SJCRH30 (cell line): Measurements from ENCODE around the gene ERP44. TPM values are rescaled to one million over a fixed set of nuclear protein-coding genes. Genes with fewer than 3 reads are reported as not detected.
"Not testable (repeated sequence)": the region's sequence is repeated elsewhere in the genome, so short reads cannot be mapped to it uniquely, and the experiment has no call there.

Experiments used
- DNase-seq, 2 experiments: peaks; one replicate each; pipeline ENCODE4 v3.0.0-alpha.2; 2015 to 2020
- H3K27ac ChIP-seq: fragments of 250-450 bp; sonication (Bioruptor Pico); 2 replicates; pipeline ENCODE4 v1.5.1; 2020; ENCODE audit warnings: mild to moderate bottlenecking, moderate library complexity
- H3K27me3 ChIP-seq: fragments of 250-450 bp; sonication (Bioruptor Pico); 2 replicates; pipeline ENCODE4 v1.5.1; 2020; ENCODE audit warnings: mild to moderate bottlenecking, moderate library complexity
- H3K36me3 ChIP-seq: fragments of 250-450 bp; sonication (Bioruptor Pico); 2 replicates; pipeline ENCODE4 v1.5.1; 2020; ENCODE audit warnings: mild to moderate bottlenecking, moderate library complexity
- H3K4me1 ChIP-seq: fragments of 250-450 bp; sonication (Bioruptor Pico); 2 replicates; pipeline ENCODE4 v1.5.1; 2020; ENCODE audit warnings: mild to moderate bottlenecking, moderate library complexity
- H3K4me3 ChIP-seq: fragments of 250-450 bp; sonication (Bioruptor Pico); 2 replicates; pipeline ENCODE4 v1.5.1; 2020; ENCODE audit warnings: mild to moderate bottlenecking, moderate library complexity
- H3K9me3 ChIP-seq: fragments of 250-450 bp; sonication (Bioruptor Pico); replicated peaks from 2 replicates; pipeline ENCODE4 v1.5.1; 2020; ENCODE audit warnings: mild to moderate bottlenecking, moderate library complexity
- total RNA-seq: library from RNA; depleted of rRNA; stranded (reverse); fragments of >200 nt; shearing (Covaris generic); gene quantifications from 2 replicates; pipeline ENCODE4 v1.2.3, GENCODE V29; 2014

Gene ERP44
- total RNA-seq, 1 experiment from 2014 or later, result 31.1 TPM

GRCh38 chr9:100067990-100068389 is 30.8 kb downstream of the ERP44 start:
- DNase-seq, H3K27ac ChIP-seq, H3K4me3 ChIP-seq, H3K9me3 ChIP-seq, H3K27me3 ChIP-seq, H3K36me3 ChIP-seq, H3K4me1 ChIP-seq: not testable (repeated sequence)

GRCh38 chr9:100066539-100066938 is 32.3 kb downstream of the ERP44 start:
- Histone ChIP-seq H3K4me1 (peaks cover 7% of the 10 kb centered on the region; the same call in 1 of the 2 replicates), H3K27ac (no peak overlapping the region), H3K27me3 (no peaks in the 10 kb centered on the region), H3K9me3 (peaks cover 4% of the 10 kb centered on the region; the same call in 1 of the 2 replicates), H3K4me3 (no peak overlapping the region), H3K36me3 (peaks cover 2% of the 10 kb centered on the region; the same call in 1 of the 2 replicates)
- no peak for DNase-seq

- Histone ChIP-seq H3K27me3 (no peaks in the 10 kb centered on the region), H3K4me1 (0 out of 2 replicates have a peak, but pooled peaks cover 3% of the 10 kb centered on the region), H3K27ac (no peak overlapping the region), H3K4me3 (no peak overlapping the region), H3K9me3 (peaks cover 4% of the 10 kb centered on the region; the same call in 1 of the 2 replicates), H3K36me3 (peaks cover 2% of the 10 kb centered on the region; the same call in 1 of the 2 replicates)
- DNase-seq, result no peak
Measured at GRCh38 chr9:100064872-100065581, 33.8 kb downstream of the ERP44 start.

- peaks cover 11% of the 10 kb centered on the region for H3K36me3 ChIP-seq
Measured at GRCh38 chr9:100063185-100063584, 35.6 kb downstream of the ERP44 start.

GRCh38 chr9:100062683-100063082 is 36.1 kb downstream of the ERP44 start:
- not testable (repeated sequence) for H3K9me3 ChIP-seq, H3K4me1 ChIP-seq, H3K27me3 ChIP-seq, H3K27ac ChIP-seq, H3K4me3 ChIP-seq, DNase-seq
- peaks cover 13% of the 10 kb centered on the region for H3K36me3 ChIP-seq

More at GRCh38 chr9:100063185-100063584, 35.6 kb downstream of the ERP44 start:
- Histone ChIP-seq H3K27me3 (no peaks in the 10 kb centered on the region), H3K27ac (no peak overlapping the region), H3K4me1 (0 out of 2 replicates have a peak, but pooled peaks cover 3% of the 10 kb centered on the region), H3K4me3 (no peak overlapping the region), H3K9me3 (no peaks in the 10 kb centered on the region)
- DNase-seq, result no peak

- no peaks in the 10 kb centered on the region for H3K4me1 ChIP-seq
- no peak overlapping the region for H3K27ac ChIP-seq
- H3K9me3 ChIP-seq, result no peaks in the 10 kb centered on the region
- peaks cover 25% of the 10 kb centered on the region for H3K36me3 ChIP-seq
- no peak for DNase-seq
- H3K27me3 ChIP-seq, result no peaks in the 10 kb centered on the region
- H3K4me3 ChIP-seq, result no peak overlapping the region
Measured at GRCh38 chr9:100058699-100059579, 39.9 kb downstream of the ERP44 start.

- peaks cover 25% of the 10 kb centered on the region for H3K36me3 ChIP-seq
- no peak overlapping the region for H3K4me3 ChIP-seq
- H3K27me3 ChIP-seq, result no peaks in the 10 kb centered on the region
- no peaks in the 10 kb centered on the region for H3K9me3 ChIP-seq
- H3K27ac ChIP-seq, result no peak overlapping the region
- no peaks in the 10 kb centered on the region for H3K4me1 ChIP-seq
- DNase-seq, result no peak
Measured at GRCh38 chr9:100057624-100058023, 41.2 kb downstream of the ERP44 start.

GRCh38 chr9:100056561-100056960 is 42.2 kb downstream of the ERP44 start:
- Histone ChIP-seq H3K27me3 (no peaks in the 10 kb centered on the region), H3K9me3 (no peaks in the 10 kb centered on the region), H3K4me1 (no peaks in the 10 kb centered on the region), H3K4me3 (no peak overlapping the region), H3K27ac (no peak overlapping the region), H3K36me3 (peaks cover 34% of the 10 kb centered on the region)
- no peak for DNase-seq

GRCh38 chr9:100052375-100052774 is 46.4 kb downstream of the ERP44 start:
- Histone ChIP-seq H3K27ac (no peak overlapping the region), H3K27me3 (no peaks in the 10 kb centered on the region), H3K36me3 (peaks cover 39% of the 10 kb centered on the region), H3K9me3 (no peaks in the 10 kb centered on the region), H3K4me1 (no peaks in the 10 kb centered on the region), H3K4me3 (no peak overlapping the region)
- no peak for DNase-seq

GRCh38 chr9:100049551-100049950 is 49.2 kb downstream of the ERP44 start:
- Histone ChIP-seq H3K4me1 (no peaks in the 10 kb centered on the region), H3K4me3 (no peak overlapping the region), H3K36me3 (peaks cover 28% of the 10 kb centered on the region), H3K27me3 (no peaks in the 10 kb centered on the region), H3K27ac (no peak overlapping the region), H3K9me3 (no peaks in the 10 kb centered on the region)
- no peak for DNase-seq

- Histone ChIP-seq H3K27ac (no peak overlapping the region), H3K9me3 (no peaks in the 10 kb centered on the region), H3K4me3 (no peak overlapping the region), H3K36me3 (peaks cover 3% of the 10 kb centered on the region), H3K4me1 (no peaks in the 10 kb centered on the region), H3K27me3 (no peaks in the 10 kb centered on the region)
- DNase-seq, result no peak
Measured at GRCh38 chr9:100038472-100038871, 60.3 kb downstream of the ERP44 start.

- DNase-seq, result no peak
- Histone ChIP-seq H3K4me1 (no peaks in the 10 kb centered on the region), H3K27ac (no peak overlapping the region), H3K9me3 (no peaks in the 10 kb centered on the region), H3K36me3 (peaks cover 9% of the 10 kb centered on the region; the same call in 1 of the 2 replicates), H3K4me3 (no peak overlapping the region), H3K27me3 (no peaks in the 10 kb centered on the region)
Measured at GRCh38 chr9:100033877-100034551, 64.8 kb downstream of the ERP44 start.

GRCh38 chr9:100030548-100030947 is 68.3 kb downstream of the ERP44 start:
- Histone ChIP-seq H3K36me3 (0 out of 2 replicates have a peak, but pooled peaks cover 16% of the 10 kb centered on the region), H3K4me1 (no peaks in the 10 kb centered on the region), H3K27ac (no peak overlapping the region), H3K4me3 (no peak overlapping the region), H3K27me3 (no peaks in the 10 kb centered on the region), H3K9me3 (no peaks in the 10 kb centered on the region)
- DNase-seq, result no peak

- Histone ChIP-seq H3K4me3 (no peak overlapping the region), H3K4me1 (no peaks in the 10 kb centered on the region), H3K9me3 (no peaks in the 10 kb centered on the region), H3K27me3 (no peaks in the 10 kb centered on the region), H3K36me3 (0 out of 2 replicates have a peak, but pooled peaks cover 18% of the 10 kb centered on the region), H3K27ac (no peak overlapping the region)
- no peak for DNase-seq
Measured at GRCh38 chr9:100029251-100029650, 69.5 kb downstream of the ERP44 start.
